GM21526 (cell line): ENCODE measurements around the gene RANBP17.
"Not testable (repeated sequence)": the region's sequence is repeated elsewhere in the genome, so short reads cannot be mapped to it uniquely, and the experiment has no call there.

Experiments
- ATAC-seq: cut with Tn5 transposase; IDR thresholded peaks from one replicate; pipeline ENCODE4 v1.9.1; 2021; ENCODE audit warnings: moderate library complexity; ENCODE audit not compliant: unreplicated experiment, low FRiP score

The RANBP17 gene

DNA sequence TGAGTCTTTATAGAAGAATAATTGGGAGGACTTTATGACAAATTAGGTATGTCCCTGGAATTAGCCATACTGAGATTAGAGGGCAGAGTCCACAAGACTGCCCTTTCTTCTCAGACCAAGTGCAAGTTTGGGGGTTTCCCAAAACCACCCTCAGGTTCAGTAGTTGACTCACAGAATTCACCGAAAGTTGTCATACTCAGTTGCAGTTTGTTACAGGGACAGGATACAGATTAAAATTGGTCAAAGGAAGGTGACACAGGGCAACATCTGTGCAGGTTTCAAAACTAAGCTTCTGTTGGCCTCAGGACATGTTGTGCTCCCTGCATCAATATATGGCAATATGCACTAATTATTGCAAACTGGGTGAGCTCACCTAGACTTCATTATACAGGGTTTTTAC lies 3.8 kb downstream of the RANBP17 start:
- ATAC-seq = no peak

DNA sequence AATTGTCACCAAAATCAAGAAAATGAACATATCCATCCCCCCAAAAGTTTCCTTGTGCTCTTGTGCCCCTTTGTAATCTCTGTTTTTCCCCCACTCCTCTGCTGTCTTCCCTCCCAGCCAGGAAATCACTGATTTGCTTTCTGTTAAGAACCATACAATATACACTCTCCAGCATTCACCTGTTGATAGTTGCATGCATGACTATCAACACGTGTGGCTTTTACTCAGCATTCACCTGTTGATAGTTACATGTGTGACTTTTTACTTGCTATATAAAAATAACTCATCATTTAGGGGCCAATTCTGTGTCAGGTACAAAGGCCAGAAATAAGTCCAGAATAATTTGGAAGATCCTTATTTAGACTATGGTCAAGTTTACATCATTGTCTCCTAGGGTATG lies 6.0 kb downstream of the RANBP17 start:
- ATAC-seq = no peak

DNA sequence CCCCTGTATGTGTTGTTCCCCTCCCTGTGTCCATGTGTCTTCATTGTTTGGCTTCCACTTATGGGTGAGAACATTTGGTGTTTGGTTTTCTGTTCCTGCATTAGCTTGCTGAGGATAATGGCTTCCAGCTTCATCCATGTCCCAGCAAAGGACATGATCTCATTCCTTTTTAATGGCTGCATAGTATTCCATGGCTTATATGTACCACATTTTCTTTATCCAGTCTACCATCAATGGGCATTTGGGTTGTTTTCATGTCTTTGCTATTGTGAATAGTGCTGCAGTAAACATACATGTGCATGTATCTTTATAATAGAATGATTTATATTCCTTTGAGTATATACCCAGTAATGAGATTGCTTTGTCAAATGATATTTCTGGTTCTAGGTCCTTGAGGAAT lies 8.6 kb downstream of the RANBP17 start:
- not testable (repeated sequence) for ATAC-seq

GRCh38 chr5:170874017-170874416 lies 12.2 kb downstream of the RANBP17 start:
- no peak for ATAC-seq

DNA sequence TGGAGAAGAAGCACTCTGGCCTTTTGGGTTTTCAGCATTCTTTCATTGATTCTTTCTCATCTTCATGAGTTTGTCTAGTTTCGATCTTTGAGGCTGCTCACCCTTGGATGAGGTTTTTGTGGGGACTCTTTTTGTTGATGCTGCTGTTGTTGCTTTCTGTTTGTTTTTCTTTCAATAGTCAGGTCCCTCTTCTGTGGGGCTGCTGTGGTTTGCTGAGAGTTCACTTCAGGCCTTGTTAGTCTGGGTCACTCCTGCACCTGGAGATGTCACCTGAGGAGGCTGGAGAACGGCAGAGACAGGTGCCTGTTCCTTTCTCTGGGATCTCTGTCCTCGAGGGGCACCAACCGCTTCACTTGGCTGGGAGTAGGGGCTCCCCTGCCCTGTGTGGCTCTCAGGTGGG lies 14.0 kb downstream of the RANBP17 start:
- ATAC-seq = no peak

- ATAC-seq = no peak
Measured at GRCh38 chr5:170880084-170880483, 18.3 kb downstream of the RANBP17 start.

DNA sequence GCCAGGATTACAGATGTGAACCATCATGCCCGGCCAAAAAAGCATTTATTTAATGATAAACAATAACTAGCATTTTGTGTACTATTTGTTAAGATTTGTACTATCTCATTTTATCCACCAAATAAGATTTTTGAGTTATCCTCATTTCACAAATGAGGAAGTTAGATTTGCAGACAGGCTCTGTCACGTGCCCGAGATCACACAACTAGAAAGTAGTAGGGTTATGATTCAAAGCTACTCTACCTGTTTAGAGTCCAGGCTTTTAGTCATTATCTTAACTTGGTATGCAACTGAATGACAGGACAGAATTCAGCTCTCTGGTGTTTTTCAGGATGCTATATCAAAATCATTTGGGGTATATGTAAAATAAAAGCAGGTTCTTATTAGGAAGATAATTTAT lies 20.5 kb downstream of the RANBP17 start:
- no peak for ATAC-seq

- no peak for ATAC-seq
Measured at GRCh38 chr5:170885256-170885655, 23.4 kb downstream of the RANBP17 start.

- ATAC-seq = no peak
Measured at GRCh38 chr5:170885809-170886208, 24.0 kb downstream of the RANBP17 start.

GRCh38 chr5:170886210-170886894 lies 24.5 kb downstream of the RANBP17 start:
- ATAC-seq = no peak

- no peak for ATAC-seq
Measured at GRCh38 chr5:170892196-170892595, 30.4 kb downstream of the RANBP17 start.

GRCh38 chr5:170894665-170895064 lies 32.8 kb downstream of the RANBP17 start:
- no peak for ATAC-seq

GRCh38 chr5:170896779-170897178 lies 35.0 kb downstream of the RANBP17 start:
- ATAC-seq = no peak

DNA sequence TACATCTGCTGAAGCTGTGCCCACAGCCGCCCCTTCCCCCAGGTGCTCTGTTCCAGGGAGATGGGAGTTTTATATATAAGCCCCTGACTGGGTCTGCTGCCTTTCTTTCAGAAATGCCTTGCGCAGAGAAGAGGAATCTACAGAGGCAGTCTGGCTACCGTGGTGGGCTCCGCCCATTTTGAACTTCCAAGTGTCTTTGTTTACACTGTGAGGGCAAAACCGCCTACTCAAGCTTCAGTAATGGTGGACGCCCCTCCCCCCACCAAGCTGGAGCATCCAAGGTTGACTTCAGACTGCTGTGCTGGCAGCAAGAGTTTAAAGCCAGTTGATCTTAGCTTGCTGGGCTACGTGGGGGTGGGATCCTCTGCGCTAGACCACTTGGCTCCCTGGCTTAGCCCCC lies 41.3 kb downstream of the RANBP17 start:
- no peak for ATAC-seq

DNA sequence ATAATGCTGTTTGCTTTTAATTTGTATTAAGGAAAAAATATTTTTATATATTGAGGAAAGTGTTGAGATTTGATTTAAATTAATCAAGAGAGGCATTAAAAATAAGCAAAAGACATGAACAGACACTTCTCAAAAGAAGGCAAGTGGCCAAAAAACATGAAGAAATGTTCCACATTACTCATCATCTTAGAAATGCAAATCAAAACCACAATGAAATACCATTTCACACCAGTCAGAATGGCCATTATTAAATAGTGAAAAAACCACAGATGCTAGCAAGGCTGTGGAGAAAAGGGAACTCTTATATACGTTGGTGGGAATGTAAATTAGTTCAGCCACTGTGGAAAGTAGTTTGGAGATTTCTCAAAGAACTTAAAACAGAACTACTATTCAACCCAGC lies 45.9 kb downstream of the RANBP17 start:
- no peak for ATAC-seq

DNA sequence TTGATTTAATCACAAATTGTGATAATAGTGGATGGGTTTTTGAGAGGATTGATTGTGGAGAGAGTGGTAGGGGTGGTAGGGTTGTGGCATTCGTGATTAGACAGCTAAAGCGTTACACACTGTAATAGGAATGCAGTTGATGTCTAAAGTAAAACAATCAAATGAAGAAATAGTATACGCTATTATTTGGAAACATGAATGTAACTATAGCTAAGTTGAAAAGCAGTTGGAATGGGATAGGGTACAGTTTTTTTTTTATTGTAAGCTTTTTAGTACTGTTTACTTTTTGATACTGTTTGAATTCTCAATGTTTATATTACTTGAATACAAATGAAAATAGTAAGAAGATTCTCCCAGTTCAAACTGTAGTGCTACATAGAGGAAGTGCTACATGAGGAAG lies 51.8 kb downstream of the RANBP17 start:
- ATAC-seq = no peak

DNA sequence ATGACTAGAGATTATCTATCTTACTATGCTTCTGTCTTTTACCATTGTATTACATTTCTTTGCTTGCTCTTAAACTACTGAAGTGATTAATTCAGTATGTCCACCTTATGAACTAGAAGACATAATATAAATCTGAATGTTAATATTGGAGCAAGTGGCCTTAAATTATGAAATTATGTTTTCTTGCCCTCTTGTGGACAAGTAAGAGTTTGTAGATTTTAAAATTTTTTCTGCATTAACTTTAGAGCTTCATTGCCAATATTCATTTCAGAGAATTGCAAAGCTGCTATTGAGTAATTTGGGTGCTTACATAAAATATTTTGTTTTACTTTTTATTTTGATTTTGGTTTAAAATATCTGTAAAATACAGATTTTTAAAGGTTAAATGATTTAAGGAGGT lies 55.3 kb downstream of the RANBP17 start:
- ATAC-seq = no peak

DNA sequence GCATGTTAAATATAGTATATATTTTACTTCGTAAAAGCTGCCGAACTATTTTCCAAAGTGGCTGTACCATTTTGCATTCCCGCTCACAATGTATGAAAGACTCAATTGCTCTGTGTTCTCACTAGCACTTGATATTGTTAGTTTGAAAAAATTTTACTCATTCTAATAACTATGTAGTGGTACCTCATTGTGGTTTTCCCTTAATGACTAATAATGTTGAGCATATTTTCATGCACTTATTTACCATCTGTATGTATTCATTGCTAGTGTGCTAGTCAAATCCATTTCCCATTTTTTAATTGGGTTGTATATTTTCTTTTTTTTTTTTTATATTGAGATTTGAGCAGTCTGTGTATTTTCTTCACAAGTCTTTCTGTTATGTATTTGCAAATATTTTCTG lies 58.4 kb downstream of the RANBP17 start:
- no peak for ATAC-seq

DNA sequence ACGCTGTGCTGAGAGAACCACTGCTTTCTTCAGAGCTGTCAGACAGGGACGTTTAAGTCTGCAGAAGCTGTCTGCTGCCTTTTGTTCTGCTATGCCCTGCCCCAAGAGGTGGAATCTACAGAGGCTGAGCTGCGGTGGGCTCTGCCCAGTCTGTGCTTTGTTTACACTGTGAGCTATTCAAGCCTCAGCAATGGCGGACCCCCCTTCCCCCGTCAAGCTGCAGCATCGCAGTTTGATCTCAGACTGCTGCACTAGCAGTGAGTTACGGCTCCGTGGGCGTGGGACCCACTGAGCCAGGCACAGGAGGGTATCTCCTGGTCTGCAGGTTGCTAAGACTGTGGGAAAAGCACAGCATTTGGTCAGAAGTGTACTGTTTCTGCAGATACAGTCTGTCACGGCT lies 60.5 kb downstream of the RANBP17 start:
- not testable (repeated sequence) for ATAC-seq

DNA sequence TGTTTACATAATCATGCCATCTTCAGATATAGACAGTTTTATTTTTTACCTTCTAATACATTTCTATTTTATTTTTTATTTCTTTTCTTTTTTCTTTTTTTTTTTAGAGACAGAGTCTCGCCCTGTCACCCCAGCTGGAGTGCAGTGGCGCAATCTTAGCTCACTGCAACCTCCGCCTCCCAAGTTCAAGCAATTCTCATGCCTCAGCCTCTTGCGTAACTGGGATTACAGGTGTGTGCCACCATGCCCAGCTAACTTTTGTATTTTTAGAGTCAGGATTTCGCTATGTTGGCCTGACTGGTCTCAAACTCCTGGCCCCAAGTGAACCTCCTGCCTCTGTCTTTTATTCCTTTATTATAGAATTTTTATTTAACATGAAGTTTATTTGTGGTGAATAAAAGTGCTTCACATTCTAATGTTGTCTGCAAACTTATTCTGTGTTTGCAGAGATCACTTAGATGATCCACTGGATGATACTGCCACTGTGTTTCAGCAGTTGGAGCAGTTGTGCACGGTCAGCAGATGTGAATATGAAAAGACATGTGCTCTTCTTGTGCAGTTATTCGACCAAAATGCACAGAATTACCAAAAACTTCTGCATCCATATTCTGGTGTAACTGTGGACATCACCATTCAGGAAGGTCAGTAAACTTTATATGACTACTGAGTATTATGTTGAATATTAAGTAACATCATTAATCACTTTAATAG lies 62.2 kb downstream of the RANBP17 start:
- ATAC-seq = no peak

- not testable (repeated sequence) for ATAC-seq
Measured at GRCh38 chr5:170935534-170936218, 73.9 kb downstream of the RANBP17 start.

DNA sequence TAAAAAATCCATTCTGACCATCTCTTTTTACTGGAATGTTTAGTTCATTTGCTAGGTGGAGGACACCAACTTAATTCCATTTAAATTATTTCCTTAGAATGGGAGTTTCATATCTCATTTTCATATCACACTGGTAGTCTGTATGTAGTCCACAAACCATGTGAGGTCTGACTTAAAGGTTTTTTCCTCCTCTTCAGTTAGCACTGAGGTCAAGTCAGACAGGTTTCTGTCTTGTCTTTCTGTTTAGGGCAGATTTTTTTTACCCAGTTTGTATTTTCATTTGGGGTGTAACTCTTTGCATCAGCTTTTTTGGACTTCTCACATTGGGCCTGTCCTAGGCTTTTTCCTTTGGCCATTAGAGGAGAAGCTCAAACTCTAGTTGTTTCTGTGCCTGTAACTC lies 75.3 kb downstream of the RANBP17 start:
- no peak for ATAC-seq
